ENCODE results near the gene BCR. TPM values are rescaled to one million over a fixed set of nuclear protein-coding genes. Genes with fewer than 3 reads are reported as not detected.

The BCR gene
- polyA plus RNA-seq, 1 donor (not counting 4 experiments of a cell fraction or from before 2014, with no cell fraction given) = 25.8 TPM

GRCh38 chr22:23218053-23218866 lies 38.0 kb downstream of the BCR start:
- TF ChIP-seq EZH2 (IDR thresholded peaks at IDR 0.05; ENCODE audit: low read length) (no peak), CTCF (optimal IDR thresholded peaks at IDR 0.05 in 1 of 3, IDR thresholded peaks at IDR 0.05 in 1 of 3, conservative IDR thresholded peaks at IDR 0.05 in 1 of 3; ENCODE audit: extremely low read depth in 1 of 3, insufficient read depth in 2 of 3, low read length in 3 of 3) (no peak)
- Histone ChIP-seq H3K79me2 (ENCODE audit: control insufficient read depth, insufficient read depth, low read length) (peaks cover 92% of the 10 kb centered on the region), H3K27ac (ENCODE audit: control insufficient read depth, insufficient read depth, low read length) (no peak overlapping the region), H3K36me3 (ENCODE audit: control insufficient read depth in 2 of 2, extremely low read depth in 1 of 2, insufficient read depth in 2 of 2, low read length in 2 of 2) (peaks cover 0 to 4% of the 10 kb centered on the region in 2 experiments), H3K9ac (ENCODE audit: control insufficient read depth, extremely low read depth, insufficient read depth, low read length) (no peak overlapping the region), H3K27me3 (ENCODE audit: control insufficient read depth, extremely low read depth, insufficient read depth, low read length) (no peaks in the 10 kb centered on the region), H3K9me1 (ENCODE audit: control insufficient read depth, extremely low read depth, insufficient read depth, low read length) (peaks cover 3% of the 10 kb centered on the region), H4K20me1 (ENCODE audit: control insufficient read depth, extremely low read depth, insufficient read depth, low read length) (peaks cover 5% of the 10 kb centered on the region), H3K4me2 (ENCODE audit: control insufficient read depth, extremely low read depth, insufficient read depth, low read depth, low read length) (no peak overlapping the region), H3K4me1 (ENCODE audit: control insufficient read depth, extremely low read depth, insufficient read depth, low read length) (peaks cover 41% of the 10 kb centered on the region), H3K4me3 (ENCODE audit: control insufficient read depth in 2 of 3, extremely low read depth in 1 of 3, insufficient read depth in 2 of 3, low read depth in 1 of 3, low read length in 3 of 3) (no peak overlapping the region), H2AFZ (ENCODE audit: control insufficient read depth, low read length) (no peak overlapping the region), H3K9me3 (ENCODE audit: control insufficient read depth, low read depth, low read length) (no peaks in the 10 kb centered on the region)
- FAIRE-seq (no peak), DNase-seq (ENCODE audit: low read depth, low spot score) (no peak)
- dilution Hi-C loops (cut with MboI; ENCODE audit: extremely low pct_ligation_motif_present, low sequenced_read_pairs) = no loop called here

- FAIRE-seq = no peak
- Histone ChIP-seq H3K4me2 (ENCODE audit: control insufficient read depth, extremely low read depth, insufficient read depth, low read depth, low read length) (no peak overlapping the region), H3K36me3 (ENCODE audit: control insufficient read depth in 2 of 2, extremely low read depth in 1 of 2, insufficient read depth in 2 of 2, low read length in 2 of 2) (peaks cover 0 to 4% of the 10 kb centered on the region in 2 experiments), H4K20me1 (ENCODE audit: control insufficient read depth, extremely low read depth, insufficient read depth, low read length) (peaks cover 5% of the 10 kb centered on the region), H3K9me1 (ENCODE audit: control insufficient read depth, extremely low read depth, insufficient read depth, low read length) (peaks cover 3% of the 10 kb centered on the region), H3K9me3 (ENCODE audit: control insufficient read depth, low read depth, low read length) (no peaks in the 10 kb centered on the region), H3K27me3 (ENCODE audit: control insufficient read depth, extremely low read depth, insufficient read depth, low read length) (no peaks in the 10 kb centered on the region), H3K4me1 (ENCODE audit: control insufficient read depth, extremely low read depth, insufficient read depth, low read length) (peaks cover 43% of the 10 kb centered on the region), H3K79me2 (ENCODE audit: control insufficient read depth, insufficient read depth, low read length) (peaks cover 92% of the 10 kb centered on the region), H2AFZ (ENCODE audit: control insufficient read depth, low read length) (no peak overlapping the region), H3K9ac (ENCODE audit: control insufficient read depth, extremely low read depth, insufficient read depth, low read length) (no peak overlapping the region), H3K27ac (ENCODE audit: control insufficient read depth, insufficient read depth, low read length) (no peak overlapping the region), H3K4me3 (ENCODE audit: control insufficient read depth in 2 of 3, extremely low read depth in 1 of 3, insufficient read depth in 2 of 3, low read depth in 1 of 3, low read length in 3 of 3) (no peak overlapping the region)
- DNase-seq (ENCODE audit: low read depth, low spot score) = no peak
- dilution Hi-C loops (cut with MboI; ENCODE audit: extremely low pct_ligation_motif_present, low sequenced_read_pairs) = no loop called here
- no peak for TF ChIP-seq CTCF (optimal IDR thresholded peaks at IDR 0.05 in 1 of 3, IDR thresholded peaks at IDR 0.05 in 1 of 3, conservative IDR thresholded peaks at IDR 0.05 in 1 of 3; ENCODE audit: extremely low read depth in 1 of 3, insufficient read depth in 2 of 3, low read length in 3 of 3)
- no peak for TF ChIP-seq EZH2 (IDR thresholded peaks at IDR 0.05; ENCODE audit: low read length)
Observed at GRCh38 chr22:23218867-23219251, 38.5 kb downstream of the BCR start.
